ENCODE data around the gene TOGARAM1.

Gene TOGARAM1

DNA sequence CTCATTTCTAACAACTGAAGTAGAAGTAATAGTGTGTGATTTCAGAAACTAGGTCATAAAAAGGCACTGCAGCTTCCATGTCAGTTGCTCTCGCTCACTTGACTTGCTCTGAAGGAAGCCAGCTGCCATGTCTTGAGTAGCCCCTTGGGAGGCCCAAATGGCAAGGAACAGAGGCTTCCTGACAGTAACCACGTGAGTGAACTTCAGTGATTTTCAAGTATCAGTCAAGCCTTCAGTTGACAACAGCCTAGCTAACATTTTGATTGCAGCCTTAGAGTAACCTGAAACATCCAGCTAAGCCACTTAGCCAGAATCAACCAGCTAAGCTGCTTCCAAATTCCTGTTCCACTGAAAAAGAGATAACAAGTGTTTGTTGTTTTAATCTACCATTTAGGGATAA, 26.7 kb downstream of the TOGARAM1 start:
- DNase-seq, result peak; percentile 42
- Histone ChIP-seq H3K79me1 (replicated peaks; ENCODE audit: low read length, poor library complexity, severe bottlenecking) (peaks cover 18% of the 10 kb centered on the region), H2BK5ac (ENCODE audit: low read depth, low read length, poor library complexity, severe bottlenecking) (no peak overlapping the region), H4K8ac (ENCODE audit: low read length) (no peak overlapping the region), H2BK15ac (ENCODE audit: low read depth, poor library complexity, severe bottlenecking) (no peak overlapping the region), H3K27ac (ENCODE audit: low read length, poor library complexity, severe bottlenecking) (no peak overlapping the region), H4K91ac (ENCODE audit: low read length) (no peak overlapping the region), H3K14ac (ENCODE audit: low read length in 2 of 2) (no peak overlapping the region), H3K4me2 (ENCODE audit: low read length, poor library complexity, severe bottlenecking) (no peak overlapping the region), H3K9ac (ENCODE audit: low read length) (no peak overlapping the region), H3K23ac (ENCODE audit: low read length in 2 of 2) (no peak overlapping the region), H3K4ac (ENCODE audit: low read depth in 1 of 2, low read length in 2 of 2) (no peak overlapping the region), H3K4me3 (ENCODE audit: insufficient read depth in 1 of 2, low read depth in 1 of 2, low read length in 2 of 2) (no peak overlapping the region), H3K36me3 (ENCODE audit: control insufficient read depth in 1 of 2, insufficient read depth in 2 of 2, low read depth in 1 of 2, low read length in 2 of 2) (no peaks in the 10 kb centered on the region), H3K27me3 (ENCODE audit: control insufficient read depth in 1 of 2, insufficient read depth in 1 of 2, low read length in 2 of 2) (no peaks in the 10 kb centered on the region), H2AK5ac (ENCODE audit: low read length, severe bottlenecking) (no peak overlapping the region), H2BK120ac (ENCODE audit: low read depth, low read length) (no peak overlapping the region), H3K4me1 (ENCODE audit: control insufficient read depth, insufficient read depth, low read depth, low read length) (no peaks in the 10 kb centered on the region), H2AFZ (ENCODE audit: low read depth, low read length) (no peak overlapping the region), H2BK12ac (ENCODE audit: low read length in 2 of 2) (no peak overlapping the region), H3K9me3 (ENCODE audit: control insufficient read depth, low read length) (no peaks in the 10 kb centered on the region), H3K18ac (ENCODE audit: low read depth in 1 of 2, low read length in 2 of 2) (no peak overlapping the region)
- 27% methylated on average over 2 of the region's 2 CpGs for WGBS

DNA sequence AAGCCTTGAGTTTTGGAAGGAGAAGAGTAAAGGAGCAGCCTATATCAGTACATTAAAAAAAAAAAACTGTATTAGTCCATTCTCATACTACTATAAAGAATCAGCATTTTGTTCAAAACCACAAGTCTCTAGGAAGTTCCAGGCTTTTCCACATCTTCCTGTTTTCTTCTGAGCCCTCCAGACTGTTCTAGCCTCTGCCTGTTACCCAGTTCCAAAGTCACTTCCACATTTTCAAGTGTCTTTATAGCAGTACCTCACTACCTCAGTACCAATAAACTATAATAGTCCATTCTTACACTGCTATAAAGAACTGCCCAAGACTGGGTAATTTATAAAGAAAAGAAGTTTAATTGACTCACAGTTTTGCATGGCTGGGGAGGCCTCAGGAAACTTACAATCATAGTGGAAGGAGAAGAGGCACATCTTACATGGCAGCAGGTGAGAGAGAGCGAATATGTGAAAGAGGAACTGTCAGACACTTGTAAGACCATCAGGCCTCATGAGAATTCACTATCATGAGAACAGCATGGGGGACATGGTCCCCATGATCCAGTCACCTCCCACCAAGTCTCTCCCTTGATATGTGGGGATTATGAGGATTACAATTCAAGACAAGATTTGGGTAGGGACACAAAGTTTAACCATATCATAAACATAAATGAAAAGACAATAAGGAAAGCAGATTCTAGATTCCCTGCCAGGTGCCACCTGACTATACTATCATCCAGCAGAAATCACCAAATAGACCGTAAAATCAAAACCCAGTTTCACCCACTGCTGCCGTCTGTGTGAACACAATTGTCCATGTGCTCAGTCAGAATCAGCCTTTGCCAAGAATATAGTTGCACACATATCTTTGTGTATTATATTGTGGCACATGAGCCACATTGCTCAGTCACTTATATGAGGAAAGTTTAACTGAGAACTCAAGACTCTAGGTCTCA, 27.8 kb downstream of the TOGARAM1 start:
- H3K4me2 ChIP-seq (ENCODE audit: low read length, poor library complexity, severe bottlenecking), result no peak overlapping the region
- no peak overlapping the region for H3K14ac ChIP-seq (ENCODE audit: low read length in 2 of 2)
- no peak overlapping the region for H2AFZ ChIP-seq (ENCODE audit: low read depth, low read length)
- peaks cover 24% of the 10 kb centered on the region for H3K79me1 ChIP-seq (replicated peaks; ENCODE audit: low read length, poor library complexity, severe bottlenecking)
- H3K27me3 ChIP-seq (ENCODE audit: control insufficient read depth in 1 of 2, insufficient read depth in 1 of 2, low read length in 2 of 2), result no peaks in the 10 kb centered on the region
- H3K18ac ChIP-seq (ENCODE audit: low read depth in 1 of 2, low read length in 2 of 2), result no peak overlapping the region
- no peaks in the 10 kb centered on the region for H3K4me1 ChIP-seq (ENCODE audit: control insufficient read depth, insufficient read depth, low read depth, low read length)
- H4K8ac ChIP-seq (ENCODE audit: low read length), result no peak overlapping the region
- no peak overlapping the region for H3K23ac ChIP-seq (ENCODE audit: low read length in 2 of 2)
- no peak overlapping the region for H2BK120ac ChIP-seq (ENCODE audit: low read depth, low read length)
- WGBS, result 95% methylated on average over 3 of the region's 3 CpGs
- no peak overlapping the region for H2BK15ac ChIP-seq (ENCODE audit: low read depth, poor library complexity, severe bottlenecking)
- no peak overlapping the region for H3K4ac ChIP-seq (ENCODE audit: low read depth in 1 of 2, low read length in 2 of 2)
- no peak overlapping the region for H4K91ac ChIP-seq (ENCODE audit: low read length)
- H2BK5ac ChIP-seq (ENCODE audit: low read depth, low read length, poor library complexity, severe bottlenecking), result no peak overlapping the region
- no peak overlapping the region for H2AK5ac ChIP-seq (ENCODE audit: low read length, severe bottlenecking)
- no peak overlapping the region for H3K4me3 ChIP-seq (ENCODE audit: insufficient read depth in 1 of 2, low read depth in 1 of 2, low read length in 2 of 2)
- no peak overlapping the region for H3K27ac ChIP-seq (ENCODE audit: low read length, poor library complexity, severe bottlenecking)
- H3K9ac ChIP-seq (ENCODE audit: low read length), result no peak overlapping the region
- H3K9me3 ChIP-seq (ENCODE audit: control insufficient read depth, low read length), result no peaks in the 10 kb centered on the region
- peaks cover 0 to 3% of the 10 kb centered on the region in 2 experiments for H3K36me3 ChIP-seq (ENCODE audit: control insufficient read depth in 1 of 2, insufficient read depth in 2 of 2, low read depth in 1 of 2, low read length in 2 of 2)
- H2BK12ac ChIP-seq (ENCODE audit: low read length in 2 of 2), result no peak overlapping the region
- no peak for DNase-seq

DNA sequence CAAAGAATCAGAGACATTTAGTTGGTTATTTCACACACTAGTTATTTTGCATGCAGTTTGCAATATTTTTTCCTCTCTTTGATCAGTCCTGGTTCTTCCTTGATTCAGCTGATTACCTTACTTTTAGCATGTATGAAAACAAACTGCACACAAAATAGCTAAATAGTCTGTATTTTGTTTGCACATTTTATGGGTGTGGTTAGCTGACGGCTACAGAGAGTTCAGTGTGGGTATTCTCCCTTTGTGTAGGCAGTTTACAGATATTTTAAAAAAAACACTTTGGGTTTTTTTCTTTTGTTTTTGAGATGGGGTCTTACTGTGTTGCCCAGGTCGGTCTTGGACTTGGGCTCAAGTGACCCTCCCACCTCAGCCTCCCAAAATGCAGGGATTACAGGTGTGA, 28.5 kb downstream of the TOGARAM1 start:
- H3K9ac ChIP-seq (ENCODE audit: low read length), result no peak overlapping the region
- H3K79me1 ChIP-seq (replicated peaks; ENCODE audit: low read length, poor library complexity, severe bottlenecking), result peaks cover 20% of the 10 kb centered on the region
- H4K8ac ChIP-seq (ENCODE audit: low read length), result no peak overlapping the region
- no peak overlapping the region for H3K18ac ChIP-seq (ENCODE audit: low read depth in 1 of 2, low read length in 2 of 2)
- H4K91ac ChIP-seq (ENCODE audit: low read length), result no peak overlapping the region
- no peak overlapping the region for H3K14ac ChIP-seq (ENCODE audit: low read length in 2 of 2)
- H2BK15ac ChIP-seq (ENCODE audit: low read depth, poor library complexity, severe bottlenecking), result no peak overlapping the region
- H3K4me3 ChIP-seq (ENCODE audit: insufficient read depth in 1 of 2, low read depth in 1 of 2, low read length in 2 of 2), result no peak overlapping the region
- WGBS, result 94% methylated on average over 2 of the region's 2 CpGs
- no peak overlapping the region for H2BK5ac ChIP-seq (ENCODE audit: low read depth, low read length, poor library complexity, severe bottlenecking)
- H3K4me2 ChIP-seq (ENCODE audit: low read length, poor library complexity, severe bottlenecking), result no peak overlapping the region
- no peak overlapping the region for H3K23ac ChIP-seq (ENCODE audit: low read length in 2 of 2)
- H3K4ac ChIP-seq (ENCODE audit: low read depth in 1 of 2, low read length in 2 of 2), result no peak overlapping the region
- H3K4me1 ChIP-seq (ENCODE audit: control insufficient read depth, insufficient read depth, low read depth, low read length), result no peaks in the 10 kb centered on the region
- H3K9me3 ChIP-seq (ENCODE audit: control insufficient read depth, low read length), result no peaks in the 10 kb centered on the region
- no peaks in the 10 kb centered on the region for H3K27me3 ChIP-seq (ENCODE audit: control insufficient read depth in 1 of 2, insufficient read depth in 1 of 2, low read length in 2 of 2)
- DNase-seq, result no peak
- no peak overlapping the region for H2AFZ ChIP-seq (ENCODE audit: low read depth, low read length)
- H2BK120ac ChIP-seq (ENCODE audit: low read depth, low read length), result no peak overlapping the region
- H2AK5ac ChIP-seq (ENCODE audit: low read length, severe bottlenecking), result no peak overlapping the region
- no peak overlapping the region for H3K27ac ChIP-seq (ENCODE audit: low read length, poor library complexity, severe bottlenecking)
- peaks cover 0 to 3% of the 10 kb centered on the region in 2 experiments for H3K36me3 ChIP-seq (ENCODE audit: control insufficient read depth in 1 of 2, insufficient read depth in 2 of 2, low read depth in 1 of 2, low read length in 2 of 2)
- H2BK12ac ChIP-seq (ENCODE audit: low read length in 2 of 2), result no peak overlapping the region

DNA sequence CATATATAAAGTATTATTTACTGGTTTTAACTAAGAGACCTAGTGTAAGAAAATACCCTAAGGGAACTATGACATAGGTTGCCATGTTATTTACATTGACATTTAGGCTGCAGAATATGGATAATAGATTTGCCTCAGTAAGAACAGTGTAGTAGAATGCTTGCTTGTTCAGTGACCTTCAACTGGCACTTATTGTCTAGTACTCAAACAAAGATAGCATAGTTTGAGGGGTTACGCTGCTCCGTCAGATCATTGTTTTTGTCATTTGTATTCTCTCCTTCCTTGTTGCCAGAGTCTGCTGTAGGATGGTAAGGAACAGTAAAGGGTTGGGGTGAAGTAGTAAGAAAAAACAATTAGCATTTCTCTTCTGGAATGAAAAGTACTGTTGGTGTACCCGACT, 33.2 kb downstream of the TOGARAM1 start:
- Histone ChIP-seq H3K4ac (ENCODE audit: low read depth in 1 of 2, low read length in 2 of 2) (no peak overlapping the region), H3K9me3 (ENCODE audit: control insufficient read depth, low read length) (no peaks in the 10 kb centered on the region), H2AK5ac (ENCODE audit: low read length, severe bottlenecking) (no peak overlapping the region), H3K79me1 (replicated peaks; ENCODE audit: low read length, poor library complexity, severe bottlenecking) (peaks cover 21% of the 10 kb centered on the region), H4K8ac (ENCODE audit: low read length) (no peak overlapping the region), H3K27me3 (ENCODE audit: control insufficient read depth in 1 of 2, insufficient read depth in 1 of 2, low read length in 2 of 2) (no peaks in the 10 kb centered on the region), H3K4me3 (ENCODE audit: insufficient read depth in 1 of 2, low read depth in 1 of 2, low read length in 2 of 2) (no peak overlapping the region), H3K4me1 (ENCODE audit: control insufficient read depth, insufficient read depth, low read depth, low read length) (no peaks in the 10 kb centered on the region), H2BK120ac (ENCODE audit: low read depth, low read length) (no peak overlapping the region), H2BK5ac (ENCODE audit: low read depth, low read length, poor library complexity, severe bottlenecking) (no peak overlapping the region), H3K27ac (ENCODE audit: low read length, poor library complexity, severe bottlenecking) (no peak overlapping the region), H3K18ac (ENCODE audit: low read depth in 1 of 2, low read length in 2 of 2) (no peak overlapping the region), H3K36me3 (ENCODE audit: control insufficient read depth in 1 of 2, insufficient read depth in 2 of 2, low read depth in 1 of 2, low read length in 2 of 2) (peaks cover 8 to 35% of the 10 kb centered on the region in 2 experiments), H2BK12ac (ENCODE audit: low read length in 2 of 2) (no peak overlapping the region), H2BK15ac (ENCODE audit: low read depth, poor library complexity, severe bottlenecking) (no peak overlapping the region), H3K9ac (ENCODE audit: low read length) (no peak overlapping the region), H4K91ac (ENCODE audit: low read length) (no peak overlapping the region), H3K23ac (ENCODE audit: low read length in 2 of 2) (no peak overlapping the region), H2AFZ (ENCODE audit: low read depth, low read length) (no peak overlapping the region), H3K14ac (ENCODE audit: low read length in 2 of 2) (no peak overlapping the region), H3K4me2 (ENCODE audit: low read length, poor library complexity, severe bottlenecking) (no peak overlapping the region)
- 98% methylated on average over 2 of the region's 3 CpGs for WGBS
- no peak for DNase-seq

All from mesenchymal stem cell (in vitro differentiated cells and primary cell).